HCT116 (cell line): Measurements from ENCODE around the gene PTGIS. TPM values are rescaled to one million over a fixed set of nuclear protein-coding genes. Genes with fewer than 3 reads are reported as not detected.

ENCODE experiments used
- ATAC-seq: fragments of 200-7000 bp; cut with Tn5 transposase; 2 replicates; pipeline ENCODE4 v1.9.1; 2020; ENCODE audit warnings: mild to moderate bottlenecking, moderate library complexity
- BruUV-seq: library from RNA; stranded (reverse); fragments of 400-500 nt; replicated peaks from 2 replicates; lab custom pipeline; 2021; lab: Mats Ljungman, UMichigan
- CTCF ChIA-PET: fragments of 300-600 bp; sonication (Branson Sonifier 250); formaldehyde crosslinking; loops from one replicate; lab custom pipeline; 2021; ENCODE audit warnings: antibody characterized with exemption; lab: Charles Lee
- POLR2A ChIA-PET: fragments of 300-600, 350-600 bp; sonication (Branson Sonifier 250); formaldehyde crosslinking; loops from one replicate; lab custom pipeline; 2021; ENCODE audit warnings: antibody characterized with exemption; lab: Charles Lee
- RAD21 ChIA-PET, 2 experiments: fragments of 300-600 bp; sonication (Branson Sonifier 250); formaldehyde crosslinking; loops; one replicate each; lab custom pipeline; 2023; ENCODE audit warnings: low total read pairs in 2 of 2; ENCODE audit not compliant: uncharacterized antibody in 2 of 2, unreplicated experiment in 2 of 2, low non-redundant PET in 1 of 2; lab: Charles Lee
- DNase-seq: peaks from one replicate; pipeline ENCODE4 v3.0.0-alpha.2; 2010; ENCODE audit warnings: low read depth, low spot score
- H2AFZ ChIP-seq: fragments of 200-600 bp; shearing (Covaris generic), sonication (generic); 2 replicates; pipeline ENCODE4 v1.6.1; 2017; ENCODE audit warnings: low read depth, mixed run types, mixed read lengths, antibody characterized with exemption, low read length; ENCODE audit not compliant: poor library complexity, severe bottlenecking
- H3K27ac ChIP-seq: 2 replicates; pipeline ENCODE4 v1.5.1; 2012; ENCODE audit warnings: low read depth, low read length
- H3K27me3 ChIP-seq: fragments of 200-600 bp; sonication (generic); 2 replicates; pipeline ENCODE4 v1.6.1; 2016; ENCODE audit warnings: mixed run types, low read length, mixed read lengths; ENCODE audit not compliant: insufficient read depth
- H3K36me3 ChIP-seq, 2 experiments: fragments of 200-500 bp in 1 of 2; fragments of 200-600 bp in 1 of 2; sonication (Bioruptor generic) in 1 of 2; sonication (generic) in 1 of 2; 2 replicates each; pipeline versions ENCODE4 v1.5.1 to v1.6.1; 2014 to 2016; ENCODE audit warnings: low read length in 2 of 2, inconsistent platforms in 1 of 2, mixed read lengths in 1 of 2, mixed run types in 1 of 2; ENCODE audit not compliant: insufficient read depth in 2 of 2, control insufficient read depth in 1 of 2
- H3K4me1 ChIP-seq, 2 experiments: fragments of 200-600 bp in 1 of 2; sonication (generic) in 1 of 2; 2 replicates each; pipeline versions ENCODE4 v1.5.1 to v1.6.1; 2012 to 2017; ENCODE audit warnings: low read length in 2 of 2, inconsistent platforms in 1 of 2, mild to moderate bottlenecking in 1 of 2, mixed read lengths in 1 of 2, mixed run types in 1 of 2, moderate library complexity in 1 of 2; ENCODE audit not compliant: insufficient read depth in 2 of 2, control insufficient read depth in 1 of 2
- H3K4me2 ChIP-seq: fragments of 200-600 bp; sonication (generic); 2 replicates; pipeline ENCODE4 v1.6.1; 2017; ENCODE audit warnings: mixed run types, low read length, mixed read lengths
- H3K4me3 ChIP-seq, 2 experiments: fragments of 200-600 bp in 1 of 2; sonication (generic) in 1 of 2; replicated peaks in 1 of 2; 2 replicates each; pipeline ENCODE4 v1.5.1; 2011 to 2016; ENCODE audit warnings: low read length in 2 of 2, control low read depth in 1 of 2, low read depth in 1 of 2, mild to moderate bottlenecking in 1 of 2, mixed read lengths in 1 of 2, mixed run types in 1 of 2
- H3K79me2 ChIP-seq: fragments of 200-600 bp; sonication (generic); 2 replicates; pipeline ENCODE4 v1.6.1; 2017; ENCODE audit warnings: mild to moderate bottlenecking, mixed run types, low read length, moderate library complexity, mixed read lengths; ENCODE audit not compliant: insufficient read depth
- H3K9ac ChIP-seq: fragments of 200-600 bp; sonication (generic); 2 replicates; pipeline ENCODE4 v1.6.1; 2016; ENCODE audit warnings: low read length, mixed read lengths
- H3K9me2 ChIP-seq: fragments of 200-600 bp; sonication (generic), shearing (Covaris generic); 2 replicates; pipeline ENCODE4 v1.6.1; 2017; ENCODE audit warnings: mixed run types, mild to moderate bottlenecking, moderate library complexity; ENCODE audit not compliant: insufficient read depth
- H3K9me3 ChIP-seq, 2 experiments: fragments of 200-500 bp in 1 of 2; fragments of 200-600 bp in 1 of 2; sonication (Bioruptor generic) in 1 of 2; sonication (generic) in 1 of 2; 2 replicates each; pipeline ENCODE4 v1.6.1; 2014 to 2017; ENCODE audit warnings: low read length in 2 of 2, mixed read lengths in 2 of 2, inconsistent platforms in 1 of 2, low read depth in 1 of 2, mild to moderate bottlenecking in 1 of 2, mixed run types in 1 of 2, moderate library complexity in 1 of 2; ENCODE audit not compliant: control insufficient read depth in 1 of 2, insufficient read depth in 1 of 2
- H4K20me1 ChIP-seq: fragments of 200-600 bp; sonication (generic), shearing (Covaris generic); 2 replicates; pipeline ENCODE4 v1.6.1; 2017; ENCODE audit warnings: mixed run types, mild to moderate bottlenecking, moderate library complexity; ENCODE audit not compliant: insufficient read depth
- ATF3 ChIP-seq: IDR thresholded peaks from 2 replicates; pipeline ENCODE4 v1.6.1; 2012
- CBX3 ChIP-seq: IDR thresholded peaks from 2 replicates; pipeline ENCODE4 v1.6.1; 2012; ENCODE audit warnings: low read depth
- CEBPB ChIP-seq: IDR thresholded peaks from 2 replicates; pipeline ENCODE4 v1.6.1; 2012; ENCODE audit warnings: low read depth
- ELF1 ChIP-seq: IDR thresholded peaks from 2 replicates; pipeline ENCODE4 v1.6.1; 2012; ENCODE audit warnings: low read depth, borderline replicate concordance
- EZH2 ChIP-seq: fragments of 200-600 bp; sonication (generic); IDR thresholded peaks from 2 replicates; pipeline ENCODE4 v1.6.1; 2017; ENCODE audit warnings: antibody characterized with exemption, mixed run types
- EZH2phosphoT487 ChIP-seq: fragments of 200-600 bp; IDR thresholded peaks from 2 replicates; pipeline ENCODE4 v1.6.1; 2018; ENCODE audit warnings: antibody characterized with exemption, borderline replicate concordance
- JUND ChIP-seq: IDR thresholded peaks from 2 replicates; pipeline ENCODE4 v1.6.1; 2012
- MAX ChIP-seq: IDR thresholded peaks from 2 replicates; pipeline ENCODE4 v1.6.1; 2012
- POLR2A ChIP-seq: IDR thresholded peaks from 2 replicates; pipeline ENCODE4 v1.7.0; 2011; ENCODE audit warnings: borderline replicate concordance; ENCODE audit not compliant: insufficient read depth, insufficient read length; ENCODE audit errors: extremely low read depth
- POLR2AphosphoS5 ChIP-seq: IDR thresholded peaks from 2 replicates; pipeline ENCODE4 v1.6.1; 2011; ENCODE audit warnings: mild to moderate bottlenecking, low read depth, low read length, moderate library complexity
- RAD21 ChIP-seq: IDR thresholded peaks from 2 replicates; pipeline ENCODE4 v1.6.1; 2012; ENCODE audit warnings: low read depth, mild to moderate bottlenecking
- REST ChIP-seq: IDR thresholded peaks from 2 replicates; pipeline ENCODE4 v1.6.1; 2012; ENCODE audit warnings: low read depth
- SP1 ChIP-seq: IDR thresholded peaks from 2 replicates; pipeline ENCODE4 v1.6.1; 2012; ENCODE audit warnings: low read depth
- SRF ChIP-seq: IDR thresholded peaks from 2 replicates; pipeline ENCODE4 v1.6.1; 2012; ENCODE audit warnings: low read depth
- TCF7L2 ChIP-seq: IDR thresholded peaks from 2 replicates; pipeline ENCODE4 v1.7.0; 2011; ENCODE audit warnings: borderline replicate concordance, inconsistent platforms; ENCODE audit not compliant: insufficient read depth, insufficient read length; ENCODE audit errors: extremely low read depth
- YY1 ChIP-seq: IDR thresholded peaks from 2 replicates; pipeline ENCODE4 v1.6.1; 2011; ENCODE audit warnings: low read length, low read depth, moderate library complexity, mild to moderate bottlenecking; ENCODE audit not compliant: insufficient replicate concordance; ENCODE audit errors: extremely low read depth
- ZFX ChIP-seq: fragments of 450-650 bp; IDR thresholded peaks from 2 replicates; pipeline ENCODE4 v1.6.1; 2017
- ZNF274 ChIP-seq: fragments of 200-500 bp; sonication (Bioruptor generic); IDR thresholded peaks from 2 replicates; pipeline ENCODE4 v1.6.1; 2014; ENCODE audit warnings: mild to moderate bottlenecking, low read depth, low read length, inconsistent platforms
- intact Hi-C: fragments of 100-400 bp; cut with micrococcal nuclease; formaldehyde crosslinking; loops from 2 replicates; pipeline ENCODE4 v1.10.0; 2022
- total RNA-seq: library from RNA; stranded (reverse); gene quantifications from one replicate; pipeline ENCODE4 v1.2.1, GENCODE V29; 2021; ENCODE audit not compliant: unreplicated experiment

PTGIS gene
- total RNA-seq, 1 experiment from 2014 or later, result 0.25 TPM

- Histone ChIP-seq H4K20me1 (no peaks in the 10 kb centered on the region), H3K9me2 (no peaks in the 10 kb centered on the region), H3K36me3 (no peaks in the 10 kb centered on the region), H3K4me2 (no peak overlapping the region), H3K4me1 (peaks cover 0 to 5% of the 10 kb centered on the region in 2 experiments; a peak in 1 of 4 replicates), H3K27ac (no peak overlapping the region), H3K4me3 (no peak overlapping the region), H3K9ac (no peak overlapping the region), H3K27me3 (no peaks in the 10 kb centered on the region), H3K9me3 (no peaks in the 10 kb centered on the region), H2AFZ (no peak overlapping the region), H3K79me2 (no peaks in the 10 kb centered on the region)
- intact Hi-C loops, result no loop called here
- no peak for TF ChIP-seq ZNF274
- no peak for TF ChIP-seq CBX3
- TF ChIP-seq EZH2, result no peak
- TF ChIP-seq SP1, result no peak
- TF ChIP-seq JUND, result no peak
- no peak for TF ChIP-seq YY1
- no peak for TF ChIP-seq MAX
- no peak for TF ChIP-seq RAD21
- no peak for TF ChIP-seq EZH2phosphoT487
- TF ChIP-seq POLR2A, result no peak
- no peak for TF ChIP-seq REST
- no peak for TF ChIP-seq POLR2AphosphoS5
- TF ChIP-seq CEBPB, result no peak
- TF ChIP-seq ATF3, result no peak
- TF ChIP-seq ELF1, result no peak
- no peak for TF ChIP-seq SRF
- no peak for TF ChIP-seq TCF7L2
- TF ChIP-seq ZFX, result no peak
- POLR2A ChIA-PET, result no interaction called here
- DNase-seq, result no peak
- no TSS peak for BruUV-seq
- CTCF ChIA-PET, result interaction anchor here (1.0 to 2.7 kb wide), 2 partner anchors 10 to 13 kb away, joined by 3 to 9 read pairs; no protein-coding TSS in a partner anchor
- ATAC-seq, result no peak
- RAD21 ChIA-PET, result no interaction called here
Measured at GRCh38 chr20:49497398-49497669, 70.6 kb downstream of the PTGIS start.
